SKM-1 (cell line): ENCODE data around the gene CLCN1.

Experiments
- DNase-seq: peaks from one replicate; lab custom pipeline; 2025; ENCODE audit not compliant: unreplicated experiment; lab: John Stamatoyannopoulos, UW

Gene CLCN1

GRCh38 chr7:143292876-143293275 lies 23.0 kb upstream of the CLCN1 start:
- DNase-seq: no peak

GRCh38 chr7:143295870-143296269 lies 20.0 kb upstream of the CLCN1 start:
- DNase-seq: no peak

GRCh38 chr7:143296686-143297085 lies 19.2 kb upstream of the CLCN1 start:
- DNase-seq: no peak

DNA sequence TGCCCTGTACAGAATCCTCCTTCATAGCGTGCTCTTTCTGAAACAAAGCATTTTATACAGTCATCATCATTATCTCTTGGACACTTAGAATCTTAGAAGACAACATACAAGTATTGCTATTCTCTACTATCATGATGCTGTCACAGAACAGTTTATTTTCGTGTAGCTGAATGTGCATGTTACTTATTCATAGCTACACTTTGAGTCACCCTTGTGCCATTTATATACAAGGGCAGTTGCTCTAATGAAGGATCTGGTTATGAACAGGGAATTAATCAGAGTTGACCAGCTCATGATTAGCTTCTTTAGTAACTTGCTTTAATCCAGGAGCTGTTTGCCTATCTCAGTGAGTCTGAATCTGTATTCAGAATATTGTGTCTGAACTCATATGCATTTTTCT lies 16.6 kb upstream of the CLCN1 start:
- DNase-seq: no peak

- DNase-seq: no peak
These were observed 16.1 kb upstream of the CLCN1 start for GRCh38 chr7:143299840-143300239.

- DNase-seq: peak; percentile 85
These were observed 14.7 kb upstream of the CLCN1 start for GRCh38 chr7:143300959-143301935.

GRCh38 chr7:143303733-143304132 lies 12.2 kb upstream of the CLCN1 start:
- no peak for DNase-seq

DNA sequence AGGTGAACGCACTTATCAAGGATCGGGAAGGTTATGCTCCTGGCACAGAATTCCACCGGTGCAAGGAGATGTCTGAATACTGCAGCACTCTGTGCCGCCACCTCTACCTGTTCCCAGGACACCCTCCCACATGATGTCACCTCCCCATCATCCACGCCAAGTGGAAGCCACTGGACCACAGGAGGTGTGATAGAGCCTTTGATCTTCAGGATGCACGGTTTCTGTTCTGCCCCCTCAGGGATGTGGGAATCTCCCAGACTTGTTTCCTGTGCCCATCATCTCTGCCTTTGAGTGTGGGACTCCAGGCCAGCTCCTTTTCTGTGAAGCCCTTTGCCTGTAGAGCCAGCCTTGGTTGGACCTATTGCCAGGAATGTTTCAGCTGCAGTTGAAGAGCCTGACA lies 11.0 kb upstream of the CLCN1 start:
- no peak for DNase-seq

- DNase-seq: peak; percentile 37
These were observed 10.4 kb upstream of the CLCN1 start for GRCh38 chr7:143305423-143306070.

DNA sequence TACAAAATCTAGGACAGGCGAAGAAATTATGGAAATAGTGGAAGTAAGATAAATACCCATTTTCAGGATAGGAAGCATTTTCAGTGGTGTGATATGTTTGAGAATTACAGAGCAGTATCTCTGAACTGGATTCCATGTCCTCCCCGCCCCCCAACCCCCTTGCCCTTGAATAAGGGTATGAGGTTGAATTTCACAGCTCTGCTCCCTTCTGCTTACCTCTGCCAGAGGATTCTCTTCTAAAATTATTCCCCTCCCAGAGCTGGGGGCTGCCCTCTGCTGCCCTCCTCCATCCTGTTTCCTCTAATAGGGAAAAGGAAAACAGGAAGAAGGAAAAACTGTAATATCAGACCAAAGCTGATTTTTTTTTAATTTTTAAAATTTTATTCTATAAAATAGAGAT lies 7.3 kb upstream of the CLCN1 start:
- DNase-seq: no peak

DNA sequence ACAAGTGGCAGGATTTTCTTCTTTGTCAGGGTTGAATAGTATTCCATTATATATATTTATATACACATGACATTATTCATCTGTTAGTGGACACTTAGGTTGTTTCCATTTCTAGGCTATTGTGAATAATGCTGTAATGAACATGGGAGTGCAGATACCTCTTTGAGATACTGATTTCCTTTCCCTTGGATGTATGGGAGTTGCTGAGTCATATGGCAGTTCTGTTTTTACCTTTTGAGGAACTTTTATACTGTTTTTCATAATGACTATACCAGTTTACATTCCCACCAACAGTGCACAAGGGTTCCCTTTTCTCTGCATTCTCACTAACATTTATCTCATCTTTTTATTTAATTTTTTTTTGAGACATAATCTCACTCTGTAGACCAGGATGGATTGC lies 1.8 kb upstream of the CLCN1 start:
- no peak for DNase-seq

GRCh38 chr7:143316492-143316891 lies 581 bp downstream of the CLCN1 start:
- no peak for DNase-seq

DNA sequence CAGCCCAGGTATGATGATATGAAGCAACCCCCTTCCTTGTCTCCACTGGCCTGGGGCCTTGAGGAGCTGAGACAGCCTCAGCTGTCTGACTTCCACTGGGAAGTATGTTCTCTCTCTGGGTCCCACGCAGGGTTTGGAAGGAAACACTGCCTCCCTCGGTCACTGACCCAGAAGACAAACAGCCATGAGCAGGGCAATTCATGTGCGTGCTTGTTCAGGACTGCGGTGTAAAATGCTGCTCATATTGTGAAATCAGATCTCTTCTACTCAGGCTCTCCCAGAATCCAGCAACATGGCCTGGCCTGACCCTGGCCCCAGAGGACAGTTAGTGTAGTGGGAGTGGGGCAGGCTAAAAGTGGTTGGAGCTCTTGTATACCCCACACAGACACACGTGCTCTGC lies 2.8 kb downstream of the CLCN1 start:
- DNase-seq: peak; percentile 34

GRCh38 chr7:143320620-143321019 lies 4.7 kb downstream of the CLCN1 start:
- no peak for DNase-seq

- DNase-seq: no peak
These were observed 5.3 kb downstream of the CLCN1 start for GRCh38 chr7:143321242-143321641.

DNA sequence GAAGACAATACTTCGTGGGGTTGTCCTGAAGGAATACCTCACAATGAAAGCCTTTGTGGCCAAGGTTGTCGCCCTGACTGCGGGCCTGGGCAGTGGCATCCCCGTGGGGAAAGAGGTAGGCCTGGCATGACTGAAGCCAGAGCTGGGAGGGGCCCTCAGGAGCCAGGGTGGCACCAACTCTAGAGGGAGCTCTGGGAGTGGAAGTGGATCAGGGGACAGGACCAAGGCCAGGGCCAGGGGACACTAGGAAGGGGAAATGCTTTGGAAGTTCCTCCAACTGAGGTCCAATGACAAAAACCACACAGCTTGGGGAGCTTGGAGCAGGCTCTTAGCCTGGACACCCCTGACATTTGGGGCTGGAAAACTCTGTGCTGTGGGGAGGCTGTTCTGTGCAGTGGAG lies 5.8 kb downstream of the CLCN1 start:
- no peak for DNase-seq

- no peak for DNase-seq
These were observed 7.1 kb downstream of the CLCN1 start for GRCh38 chr7:143322760-143323633.

- no peak for DNase-seq
These were observed 7.7 kb downstream of the CLCN1 start for GRCh38 chr7:143323653-143324052.

- no peak for DNase-seq
These were observed 9.3 kb downstream of the CLCN1 start for GRCh38 chr7:143325240-143325639.

- no peak for DNase-seq
These were observed 12.0 kb downstream of the CLCN1 start for GRCh38 chr7:143327903-143328302.

DNA sequence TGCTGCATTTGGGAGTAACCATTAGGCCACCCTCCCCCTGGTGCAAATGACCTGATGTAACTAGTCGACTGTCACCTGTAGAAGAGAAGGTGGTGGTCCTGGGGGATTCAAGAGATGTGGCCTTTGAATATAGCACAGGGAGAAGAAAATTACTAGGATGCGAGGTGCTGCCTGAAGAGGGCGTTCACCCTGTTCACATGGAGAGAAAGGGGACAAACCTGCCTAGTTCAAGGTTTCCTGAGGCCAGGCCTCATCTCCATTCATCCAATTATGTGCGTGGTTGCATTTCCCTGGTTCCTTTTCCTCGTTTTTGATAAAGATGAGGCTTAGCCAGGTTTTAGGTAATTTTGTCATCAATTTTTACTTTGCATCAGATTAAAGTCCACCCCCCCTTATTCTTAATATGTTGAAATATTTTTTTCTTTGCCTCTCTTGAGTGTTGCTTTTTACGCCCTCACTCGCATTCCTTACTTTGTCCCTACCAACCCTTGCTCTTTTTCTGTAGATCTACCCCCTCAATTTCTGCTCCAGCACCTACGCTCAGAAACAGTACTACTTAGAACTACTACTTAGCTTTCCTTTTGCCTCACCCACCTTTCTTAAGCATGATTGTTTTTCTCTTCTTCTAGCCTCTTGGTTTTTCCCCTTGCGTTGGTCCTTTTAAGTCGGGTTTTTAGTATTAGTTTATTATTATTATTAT lies 13.7 kb downstream of the CLCN1 start:
- no peak for DNase-seq
